Measurements from ENCODE around the gene UBFD1.

DNA sequence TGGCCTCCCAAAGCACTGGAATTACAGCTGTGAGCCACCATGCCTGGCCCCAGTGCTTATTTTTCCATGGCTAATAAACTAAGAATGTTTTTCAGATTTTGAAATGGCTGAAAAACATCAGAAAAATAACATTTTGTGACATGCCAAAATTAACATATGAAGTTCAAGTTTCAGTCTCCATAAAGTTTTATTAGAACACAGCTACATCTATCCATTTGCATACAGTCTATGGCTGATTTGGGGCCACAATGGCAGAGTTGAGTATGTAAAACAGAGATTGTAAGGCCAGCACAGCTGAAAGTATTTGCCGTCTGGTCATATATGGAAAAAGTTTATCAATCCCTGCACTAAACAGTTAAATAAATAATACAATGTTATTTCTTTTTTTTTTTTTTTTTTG, 52.4 kb downstream of the UBFD1 start:
- TF ChIP-seq YY1 (IDR thresholded peaks at IDR 0.05; ENCODE audit: insufficient read depth, insufficient read length) (no peak), ZNF274 (IDR thresholded peaks at IDR 0.05; ENCODE audit: low read depth, low read length) (no peak)

Measured in NT2/D1 (cell line).